Left lung (tissue), 10 donors: ENCODE results near the gene DLX1. TPM values are rescaled to one million over a fixed set of nuclear protein-coding genes. Genes with fewer than 3 reads are reported as not detected.

Experiments used
- ATAC-seq: fragments of 200-7000 bp; cut with Tn5 transposase; one replicate; pipeline ENCODE4 v1.9.1; 2020; ENCODE audit warnings: moderate library complexity
- DNase-seq, 4 donors: peaks; one replicate each; pipeline ENCODE4 v3.0.0-alpha.2; 2013 to 2020
- H3K27ac ChIP-seq, 2 donors: fragments of 200-600 bp; sonication (generic) in 1 of 2; one replicate each; pipeline versions ENCODE4 v1.5.0 to v1.8.0; 2020 to 2021
- H3K27me3 ChIP-seq, 2 donors: fragments of 200-600 bp; sonication (generic) in 1 of 2; one replicate each; pipeline versions ENCODE4 v1.5.0 to v1.8.0; 2020 to 2021
- H3K36me3 ChIP-seq, 2 donors: fragments of 200-600 bp; sonication (generic) in 1 of 2; one replicate each; pipeline versions ENCODE4 v1.5.0 to v1.8.0; 2020 to 2021
- H3K4me1 ChIP-seq, 2 donors: fragments of 200-600 bp; one replicate each; pipeline ENCODE4 v1.8.0; 2021
- H3K4me3 ChIP-seq, 2 donors: fragments of 200-600 bp; sonication (generic) in 1 of 2; one replicate each; pipeline versions ENCODE4 v1.5.0 to v1.8.0; 2020 to 2021; ENCODE audit warnings: mild to moderate bottlenecking in 1 of 2
- H3K9me3 ChIP-seq, 2 donors: fragments of 200-600 bp; sonication (generic) in 1 of 2; one replicate each; pipeline versions ENCODE4 v1.5.0 to v1.8.0; 2020 to 2021
- CTCF ChIP-seq, 2 donors: fragments of 200-600 bp; sonication (generic) in 1 of 2; IDR thresholded peaks; one replicate each; pipeline versions ENCODE4 v1.5.0 to v1.8.0; 2021; ENCODE audit warnings: antibody characterized with exemption in 2 of 2
- intact Hi-C, 2 donors: fragments of 100-400 bp; cut with DNase I; formaldehyde crosslinking; loops; one replicate each; pipeline versions ENCODE4 v1.11.2 to v1.14.2; 2022
- polyA plus RNA-seq, 6 donors: library from polyadenylated mRNA; unstranded; fragments of 120-200 nt; gene quantifications; one replicate each; pipeline ENCODE4 v1.2.1, GENCODE V29; 2013; ENCODE audit not compliant: insufficient read length in 6 of 6
- total RNA-seq, 2 donors: library from RNA; stranded (reverse); fragmentation: NEBNext Ultra II Directional; extraction: Animal tissue kit (Norgen Biotek cat#: 25700); gene quantifications; one replicate each; pipeline ENCODE4 v1.2.1, GENCODE V29; 2021
- donor health status: DM: no; HTN: yes; CAD: no.
- donor health status: DM: no; HTN: no; CAD: no.

Gene DLX1
- total and polyA plus RNA-seq, 8 donors = 0.09 to 0.11 TPM; not detected in 6

GRCh38 chr2:172129404-172129803, 44.1 kb downstream of the DLX1 start:
- Histone ChIP-seq H3K27ac (no peak overlapping the region), H3K9me3 (no peaks in the 10 kb centered on the region), H3K4me3 (no peak overlapping the region), H3K4me1 (no peaks in the 10 kb centered on the region), H3K27me3 (peaks cover 0 to 3% of the 10 kb centered on the region in 2 donors), H3K36me3 (no peaks in the 10 kb centered on the region)
- no peak for DNase-seq
- intact Hi-C loops = no loop called here
- no peak for TF ChIP-seq CTCF (IDR thresholded peaks at IDR 0.05)
- ATAC-seq = no peak

GRCh38 chr2:172131713-172132555, 46.6 kb downstream of the DLX1 start:
- Histone ChIP-seq H3K4me1 (no peaks in the 10 kb centered on the region), H3K27ac (no peak overlapping the region), H3K27me3 (peaks cover 0 to 8% of the 10 kb centered on the region in 2 donors), H3K4me3 (no peak overlapping the region), H3K9me3 (no peaks in the 10 kb centered on the region), H3K36me3 (no peaks in the 10 kb centered on the region)
- DNase-seq (no peak), ATAC-seq (no peak)
- no peak for TF ChIP-seq CTCF (IDR thresholded peaks at IDR 0.05)
- intact Hi-C loops = no loop called here

- no peak for TF ChIP-seq CTCF (IDR thresholded peaks at IDR 0.05)
- Histone ChIP-seq H3K27me3 (peaks cover 0 to 6% of the 10 kb centered on the region in 2 donors), H3K9me3 (no peaks in the 10 kb centered on the region), H3K4me3 (no peak overlapping the region), H3K36me3 (no peaks in the 10 kb centered on the region), H3K4me1 (no peaks in the 10 kb centered on the region), H3K27ac (no peak overlapping the region)
- ATAC-seq (no peak), DNase-seq (no peak)
- intact Hi-C loops = no loop called here
These were observed 49.0 kb downstream of the DLX1 start for GRCh38 chr2:172134270-172134669.

- TF ChIP-seq CTCF (IDR thresholded peaks at IDR 0.05) = no peak
- Histone ChIP-seq H3K27ac (no peak overlapping the region), H3K9me3 (no peaks in the 10 kb centered on the region), H3K36me3 (no peaks in the 10 kb centered on the region), H3K27me3 (peaks cover 0 to 6% of the 10 kb centered on the region in 2 donors), H3K4me3 (no peak overlapping the region), H3K4me1 (no peaks in the 10 kb centered on the region)
- ATAC-seq (no peak), DNase-seq (no peak)
- intact Hi-C loops = no loop called here
These were observed 50.1 kb downstream of the DLX1 start for GRCh38 chr2:172135446-172135845.

- no peak for TF ChIP-seq CTCF (IDR thresholded peaks at IDR 0.05)
- DNase-seq = no peak
- intact Hi-C loops = no loop called here
These were observed 51.8 kb downstream of the DLX1 start for GRCh38 chr2:172137109-172137508.

More at GRCh38 chr2:172137109-172137508, 51.8 kb downstream of the DLX1 start:
- H3K4me3 ChIP-seq = no peak overlapping the region
- no peak for ATAC-seq
- H3K27me3 ChIP-seq = peaks cover 0 to 6% of the 10 kb centered on the region in 2 donors
- no peak overlapping the region for H3K27ac ChIP-seq
- H3K36me3 ChIP-seq = no peaks in the 10 kb centered on the region
- no peaks in the 10 kb centered on the region for H3K9me3 ChIP-seq
- H3K4me1 ChIP-seq = no peaks in the 10 kb centered on the region
